K562 (cell line): ENCODE measurements around the gene ARHGAP9. TPM values are rescaled to one million over a fixed set of nuclear protein-coding genes. Genes with fewer than 3 reads are reported as not detected.
A peak's percentile ranks its signal among the peaks of the same experiment; 100 is the strongest.

Experiments
- ARID3A ChIP-seq: IDR thresholded peaks from 2 replicates; pipeline ENCODE4 v1.6.1; 2012; ENCODE audit warnings: low read depth, low read length, improper control_type of control experiment, borderline replicate concordance
- ATF1 ChIP-seq, 2 experiments: fragments of 450-650 bp in 1 of 2; IDR thresholded peaks; 2 replicates each; pipeline ENCODE4 v1.6.1; 2016; ENCODE audit warnings: missing compliant biosample characterization in 1 of 2, missing genetic modification characterization in 1 of 2
- EGR1 ChIP-seq: fragments of 450-650 bp; conservative IDR thresholded peaks from 2 replicates; pipeline ENCODE4 v1.6.1; 2017; ENCODE audit warnings: mild to moderate bottlenecking
- ERF ChIP-seq: fragments of 450-650 bp; formaldehyde crosslinking; IDR thresholded peaks from 2 replicates; pipeline ENCODE4 v1.4.0; 2020; ENCODE audit warnings: mild to moderate bottlenecking, mixed read lengths
- HDAC2 ChIP-seq: fragments of 450-650 bp; IDR thresholded peaks from 2 replicates; pipeline ENCODE4 v1.6.1; 2016; ENCODE audit warnings: mild to moderate bottlenecking
- HDGF ChIP-seq: fragments of 450-650 bp; IDR thresholded peaks from 2 replicates; pipeline ENCODE4 v1.6.1; 2016
- HLTF ChIP-seq: fragments of 450-650 bp; IDR thresholded peaks from 2 replicates; pipeline ENCODE4 v1.6.1; 2016
- NR2C2 ChIP-seq, 2 experiments: fragments of 200-800 bp in 1 of 2; sonication (Bioruptor generic) in 1 of 2; sonication (generic) in 1 of 2; formaldehyde crosslinking in 1 of 2; IDR thresholded peaks; 2 replicates each; pipeline versions ENCODE4 v1.6.1 to v1.8.0; 2016 to 2022; ENCODE audit warnings: mild to moderate bottlenecking in 1 of 2, missing compliant biosample characterization in 1 of 2, missing genetic modification characterization in 1 of 2, missing genetic modification reagents in 1 of 2
- POLR2G ChIP-seq: fragments of 200-400 bp; formaldehyde crosslinking; IDR thresholded peaks from 2 replicates; pipeline ENCODE4 v1.6.1; 2017; ENCODE audit warnings: low read depth, mild to moderate bottlenecking, antibody characterized with exemption, low read length, moderate library complexity
- POU5F1 ChIP-seq: fragments of 150-350 bp; IDR thresholded peaks from 2 replicates; pipeline ENCODE4 v1.6.1; 2014; ENCODE audit warnings: borderline replicate concordance, low read length, low read depth, mild to moderate bottlenecking; ENCODE audit not compliant: partially characterized antibody
- RHOXF2B ChIP-seq: fragments of 250-450 bp; sonication (Bioruptor Pico); conservative IDR thresholded peaks from 2 replicates; pipeline ENCODE4 v1.5.1; 2021
- SP2 ChIP-seq: IDR thresholded peaks from 2 replicates; pipeline ENCODE4 v1.6.1; 2011; ENCODE audit warnings: mild to moderate bottlenecking, low read depth, low read length, moderate library complexity; ENCODE audit not compliant: poor library complexity, severe bottlenecking; ENCODE audit errors: extremely low read depth
- XRCC4 ChIP-seq: IDR thresholded peaks from one replicate; pipeline ENCODE4 v1.6.1; 2011; ENCODE audit not compliant: insufficient read depth, insufficient read length; ENCODE audit errors: extremely low read depth
- ZBTB8A ChIP-seq: fragments of 450-650 bp; IDR thresholded peaks from 2 replicates; pipeline ENCODE4 v1.6.1; 2018; ENCODE audit warnings: mild to moderate bottlenecking, moderate library complexity; ENCODE audit not compliant: partially characterized antibody
- ZNF175 ChIP-seq: fragments of 200-800 bp; sonication (Bioruptor generic); IDR thresholded peaks from 2 replicates; pipeline ENCODE4 v1.6.1; 2016; ENCODE audit warnings: low read depth, mild to moderate bottlenecking, missing genetic modification characterization, missing compliant biosample characterization
- ZNF76 ChIP-seq: fragments of 250-450 bp; sonication (Bioruptor Pico); IDR thresholded peaks from 2 replicates; pipeline ENCODE4 v1.4.0; 2020; ENCODE audit warnings: mild to moderate bottlenecking, moderate library complexity, borderline replicate concordance
- ZNF778 ChIP-seq: fragments of 450-650 bp; formaldehyde crosslinking; IDR thresholded peaks from 2 replicates; pipeline ENCODE4 v1.4.0; 2020; ENCODE audit warnings: mild to moderate bottlenecking, moderate library complexity
- polyA plus RNA-seq, 8 experiments: library from polyadenylated mRNA; depleted of rRNA in 4 of 8; stranded (reverse) in 5 of 8; unstranded in 3 of 8; fragments of >200 nt; fragmentation: Nextera tagmentation in 2 of 8; fragmentation: Illumina TruSeq in 1 of 8; extraction: Ambion mirVana in 2 of 8; extraction: Trizol in 1 of 8; gene quantifications; 2 replicates each; pipeline versions ENCODE4 v1.2.1 to v1.2.3, GENCODE V29; 2011 to 2014; ENCODE audit warnings: inconsistent platforms in 1 of 8, missing spikeins in 1 of 8
- total RNA-seq, 7 experiments: library from RNA; depleted of rRNA in 6 of 7; stranded (reverse); fragments of >200 nt in 6 of 7; fragmentation: Illumina TruSeq in 2 of 7; extraction: Trizol in 2 of 7; gene quantifications; 2 replicates each; pipeline versions ENCODE4 v1.2.1 to v1.2.3, GENCODE V29; 2011 to 2021; ENCODE audit warnings: low replicate concordance in 1 of 7
- TF ChIP-seq, protein P1 (sequence below): sonication (generic); formaldehyde crosslinking; IDR thresholded peaks from 2 replicates; pipeline ENCODE4 v1.8.0; 2022; ENCODE audit warnings: mild to moderate bottlenecking, missing genetic modification reagents
- TF ChIP-seq, protein P2 (sequence below), 2 experiments: IDR thresholded peaks in 1 of 2; conservative IDR thresholded peaks in 1 of 2; 2 replicates each; pipeline ENCODE4 v1.6.1; 2016; ENCODE audit warnings: low read depth in 2 of 2, mild to moderate bottlenecking in 1 of 2, missing compliant biosample characterization in 1 of 2, missing genetic modification characterization in 1 of 2, moderate library complexity in 1 of 2
- TF ChIP-seq, protein P3 (sequence below): fragments of 450-650 bp; formaldehyde crosslinking; conservative IDR thresholded peaks from 2 replicates; pipeline ENCODE4 v1.4.0; 2022; ENCODE audit warnings: mild to moderate bottlenecking, missing genetic modification characterization

ARHGAP9 gene
- total and polyA plus RNA-seq, 9 of the 15 experiments (the other 6 are each of a cell fraction or from before 2014, with no cell fraction given): 1.5 to 10.2 (median 5.1) TPM

- TF ChIP-seq ARID3A (no peak), ZNF175 (CRISPR knock-in tag) (no peak), ZBTB8A (no peak), HDGF (no peak), ATF1 (CRISPR knock-in tag; IDR thresholded peaks at IDR 0.05) (no peak), ATF1 (tag; IDR thresholded peaks at IDR 0.05) (no peak), HLTF (no peak), HDAC2 (no peak), NR2C2 (CRISPR knock-in tag; IDR thresholded peaks at IDR 0.05) (no peak), NR2C2 (tag; IDR thresholded peaks at IDR 0.05) (no peak), ZNF76 (no peak), EGR1 (no peak), RHOXF2B (CRISPR knock-in tag) (no peak), SP2 (no peak), ZNF778 (no peak), XRCC4 (no peak), POU5F1 (no peak), ERF (no peak), POLR2G (peak; percentile 61)
- TF ChIP-seq, protein P1, sequence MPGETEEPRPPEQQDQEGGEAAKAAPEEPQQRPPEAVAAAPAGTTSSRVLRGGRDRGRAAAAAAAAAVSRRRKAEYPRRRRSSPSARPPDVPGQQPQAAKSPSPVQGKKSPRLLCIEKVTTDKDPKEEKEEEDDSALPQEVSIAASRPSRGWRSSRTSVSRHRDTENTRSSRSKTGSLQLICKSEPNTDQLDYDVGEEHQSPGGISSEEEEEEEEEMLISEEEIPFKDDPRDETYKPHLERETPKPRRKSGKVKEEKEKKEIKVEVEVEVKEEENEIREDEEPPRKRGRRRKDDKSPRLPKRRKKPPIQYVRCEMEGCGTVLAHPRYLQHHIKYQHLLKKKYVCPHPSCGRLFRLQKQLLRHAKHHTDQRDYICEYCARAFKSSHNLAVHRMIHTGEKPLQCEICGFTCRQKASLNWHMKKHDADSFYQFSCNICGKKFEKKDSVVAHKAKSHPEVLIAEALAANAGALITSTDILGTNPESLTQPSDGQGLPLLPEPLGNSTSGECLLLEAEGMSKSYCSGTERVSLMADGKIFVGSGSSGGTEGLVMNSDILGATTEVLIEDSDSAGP (CRISPR knock-in tag): no peak
- TF ChIP-seq, protein P2, sequence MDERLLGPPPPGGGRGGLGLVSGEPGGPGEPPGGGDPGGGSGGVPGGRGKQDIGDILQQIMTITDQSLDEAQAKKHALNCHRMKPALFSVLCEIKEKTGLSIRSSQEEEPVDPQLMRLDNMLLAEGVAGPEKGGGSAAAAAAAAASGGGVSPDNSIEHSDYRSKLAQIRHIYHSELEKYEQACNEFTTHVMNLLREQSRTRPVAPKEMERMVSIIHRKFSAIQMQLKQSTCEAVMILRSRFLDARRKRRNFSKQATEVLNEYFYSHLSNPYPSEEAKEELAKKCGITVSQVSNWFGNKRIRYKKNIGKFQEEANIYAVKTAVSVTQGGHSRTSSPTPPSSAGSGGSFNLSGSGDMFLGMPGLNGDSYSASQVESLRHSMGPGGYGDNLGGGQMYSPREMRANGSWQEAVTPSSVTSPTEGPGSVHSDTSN (CRISPR knock-in tag; IDR thresholded peaks at IDR 0.05; ENCODE audit: low read depth): no peak
- TF ChIP-seq, protein P2 (tag; conservative IDR thresholded peaks at IDR 0.05; ENCODE audit: low read depth): no peak
- TF ChIP-seq, protein P3, sequence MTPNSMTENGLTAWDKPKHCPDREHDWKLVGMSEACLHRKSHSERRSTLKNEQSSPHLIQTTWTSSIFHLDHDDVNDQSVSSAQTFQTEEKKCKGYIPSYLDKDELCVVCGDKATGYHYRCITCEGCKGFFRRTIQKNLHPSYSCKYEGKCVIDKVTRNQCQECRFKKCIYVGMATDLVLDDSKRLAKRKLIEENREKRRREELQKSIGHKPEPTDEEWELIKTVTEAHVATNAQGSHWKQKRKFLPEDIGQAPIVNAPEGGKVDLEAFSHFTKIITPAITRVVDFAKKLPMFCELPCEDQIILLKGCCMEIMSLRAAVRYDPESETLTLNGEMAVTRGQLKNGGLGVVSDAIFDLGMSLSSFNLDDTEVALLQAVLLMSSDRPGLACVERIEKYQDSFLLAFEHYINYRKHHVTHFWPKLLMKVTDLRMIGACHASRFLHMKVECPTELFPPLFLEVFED (CRISPR knock-in tag): no peak
These were observed 49.3 kb upstream of the ARHGAP9 start (continued) for GRCh38 chr12:57528831-57529555.
